HG02623 (cell line): ENCODE data around the gene SHB.

Experiments
- ATAC-seq: cut with Tn5 transposase; IDR thresholded peaks from one replicate; pipeline ENCODE4 v1.9.1; 2021; ENCODE audit warnings: moderate library complexity; ENCODE audit not compliant: unreplicated experiment

SHB gene

GRCh38 chr9:37956904-37957663 is 111.9 kb downstream of the SHB start:
- no peak for ATAC-seq

- no peak for ATAC-seq
These were observed 112.6 kb downstream of the SHB start for GRCh38 chr9:37956423-37956820.

- no peak for ATAC-seq
These were observed 113.1 kb downstream of the SHB start for GRCh38 chr9:37955781-37956422.

GRCh38 chr9:37954581-37954981 is 114.4 kb downstream of the SHB start:
- ATAC-seq: peak; percentile 37

GRCh38 chr9:37953775-37954437 is 115.1 kb downstream of the SHB start:
- peak; percentile 66 for ATAC-seq

- no peak for ATAC-seq
These were observed 115.7 kb downstream of the SHB start for GRCh38 chr9:37953206-37953774.

DNA sequence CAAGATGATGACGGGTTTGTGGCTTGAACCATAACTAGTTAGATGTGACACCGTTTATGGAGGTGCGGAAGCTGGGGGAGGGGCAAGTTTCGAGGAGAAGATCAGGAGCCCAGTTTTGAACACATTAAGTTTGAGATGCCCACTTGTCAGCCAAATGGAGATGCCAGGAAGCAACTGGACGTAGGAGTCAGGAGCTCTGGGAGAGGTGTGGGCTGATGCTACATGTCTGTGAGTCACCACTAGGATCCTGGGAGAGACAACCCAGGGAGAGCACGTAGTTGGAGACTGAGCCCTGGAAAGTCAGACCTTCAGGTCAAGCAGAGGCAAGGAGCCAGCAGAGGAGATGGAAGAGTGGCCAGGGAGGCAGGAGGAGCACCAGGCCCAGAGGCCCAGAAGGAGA is 116.3 kb downstream of the SHB start:
- ATAC-seq: no peak

- ATAC-seq: no peak
These were observed 117.2 kb downstream of the SHB start for GRCh38 chr9:37951671-37952449.

DNA sequence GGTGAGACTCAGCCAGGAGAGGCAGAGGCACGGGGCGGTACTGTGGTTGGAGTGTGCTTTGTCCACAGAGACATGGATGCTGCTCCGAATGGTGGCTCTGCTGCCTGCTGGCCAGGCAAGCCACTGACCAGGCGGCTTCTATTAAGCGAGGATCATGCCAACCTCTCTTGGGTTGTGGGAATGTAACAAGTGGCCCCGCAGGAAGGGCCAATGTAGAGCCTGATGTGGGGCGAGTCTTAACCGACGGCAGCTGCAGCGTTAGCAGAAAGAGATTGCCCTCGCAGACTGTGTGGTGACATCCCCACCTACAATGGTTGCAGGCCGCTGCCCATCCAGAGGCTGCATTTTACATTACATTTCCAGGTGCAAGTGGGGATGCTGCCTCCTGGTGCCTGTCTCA is 118.5 kb downstream of the SHB start:
- no peak for ATAC-seq

GRCh38 chr9:37949576-37949975 is 119.5 kb downstream of the SHB start:
- no peak for ATAC-seq

- ATAC-seq: no peak
These were observed 120.5 kb downstream of the SHB start for GRCh38 chr9:37948417-37948980.

DNA sequence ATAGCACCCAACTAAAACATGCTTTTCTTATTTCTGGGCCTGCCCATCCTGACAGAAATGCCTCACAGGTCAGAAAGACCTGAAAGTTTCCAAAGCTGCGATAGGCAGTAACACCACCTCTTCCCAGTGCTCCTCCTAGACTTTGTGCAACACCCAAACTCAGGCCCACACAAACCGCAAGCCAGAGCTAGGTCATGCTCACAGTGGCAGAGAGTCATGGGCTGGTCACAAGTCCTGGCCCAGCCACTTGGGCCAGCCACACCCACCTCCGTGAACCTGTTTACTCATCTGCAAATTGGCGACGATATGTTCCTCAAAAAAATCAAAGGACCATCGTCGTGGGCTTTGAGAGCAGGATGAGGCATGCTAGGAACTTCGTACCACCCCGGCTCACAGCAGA is 121.0 kb downstream of the SHB start:
- ATAC-seq: no peak

DNA sequence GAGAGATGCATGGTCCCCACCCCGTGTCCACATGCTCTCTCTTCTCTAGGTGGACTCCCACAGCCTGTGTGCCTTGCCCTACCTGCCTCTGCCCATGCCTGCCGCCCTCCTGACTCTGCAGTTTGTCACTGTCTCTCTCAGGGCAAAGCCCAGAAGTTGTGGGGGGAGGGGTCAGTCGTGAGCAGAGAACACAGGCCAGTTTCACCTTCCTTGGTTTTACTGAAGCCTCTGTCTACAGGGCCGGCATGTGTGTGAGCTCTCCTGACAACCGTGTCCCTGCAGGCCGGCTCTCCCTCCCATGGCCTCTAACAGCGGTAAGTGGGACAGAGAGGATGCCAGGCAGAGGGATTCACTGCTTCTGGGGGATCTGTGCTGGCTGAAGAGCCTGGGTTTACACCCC is 121.6 kb downstream of the SHB start:
- ATAC-seq: no peak

DNA sequence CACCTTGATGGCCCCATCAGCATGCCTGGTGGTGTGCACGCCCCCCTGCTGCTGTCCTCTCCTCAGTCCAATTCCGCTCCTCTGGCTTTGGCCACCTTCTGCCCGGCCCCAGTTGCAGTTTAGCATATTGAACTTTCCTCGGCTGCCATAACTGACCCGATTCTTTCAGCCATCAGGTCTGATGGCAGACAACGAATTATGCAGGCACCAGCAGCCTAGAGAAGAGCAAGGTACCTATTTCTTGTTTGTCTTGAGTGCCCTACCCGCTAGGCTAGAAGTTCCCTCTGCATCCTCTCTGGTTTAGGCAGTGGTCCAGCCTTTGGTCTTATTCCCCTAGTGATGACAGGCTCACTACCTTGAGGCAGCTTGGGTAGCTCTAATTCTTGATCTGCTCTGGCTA is 122.1 kb downstream of the SHB start:
- no peak for ATAC-seq

DNA sequence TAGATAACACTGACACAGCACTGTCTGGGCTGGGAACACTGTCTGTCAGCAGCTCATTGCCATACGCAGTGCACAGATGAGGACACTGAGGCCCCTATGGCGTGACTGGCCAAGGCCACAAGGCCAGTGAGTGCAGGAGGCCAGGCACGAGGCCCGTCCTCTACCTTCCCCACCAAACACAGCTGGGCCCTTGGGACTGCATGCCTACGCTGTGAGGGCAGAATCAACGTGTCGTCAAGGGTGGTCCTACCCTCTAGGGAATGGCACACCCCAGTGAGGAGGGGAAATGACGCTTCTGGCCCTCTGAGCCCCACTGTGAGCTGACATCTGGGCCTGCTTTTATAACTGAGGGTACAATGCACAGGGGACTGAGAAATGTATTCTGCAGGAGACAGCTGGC is 123.0 kb downstream of the SHB start:
- ATAC-seq: no peak

- ATAC-seq: no peak
These were observed 124.2 kb downstream of the SHB start for GRCh38 chr9:37944671-37945481.

- ATAC-seq: no peak
These were observed 124.8 kb downstream of the SHB start for GRCh38 chr9:37944266-37944650.

GRCh38 chr9:37943345-37944265 is 125.4 kb downstream of the SHB start:
- ATAC-seq: no peak
